Karpas-422 (cell line): ENCODE data around the gene CLMN. TPM values are rescaled to one million over a fixed set of nuclear protein-coding genes. Genes with fewer than 3 reads are reported as not detected.

Experiments
- DNase-seq: peaks from one replicate; pipeline ENCODE4 v3.0.0-alpha.2; 2015
- H2AFZ ChIP-seq: fragments of 200-600 bp; sonication (generic); 2 replicates; pipeline ENCODE4 v1.6.1; 2014; ENCODE audit warnings: antibody characterized with exemption, low read length, mixed read lengths
- H3K27ac ChIP-seq: fragments of 200-600 bp; sonication (generic); 2 replicates; pipeline ENCODE4 v1.5.1; 2014; ENCODE audit warnings: mild to moderate bottlenecking, low read length, moderate library complexity
- H3K27me3 ChIP-seq: fragments of 200-600 bp; sonication (generic); 2 replicates; pipeline ENCODE4 v1.6.1; 2014; ENCODE audit warnings: low read length, mixed read lengths
- H3K36me3 ChIP-seq: fragments of 200-600 bp; sonication (generic); 2 replicates; pipeline ENCODE4 v1.6.1; 2014; ENCODE audit warnings: low read length, mixed read lengths; ENCODE audit not compliant: insufficient read depth
- H3K4me1 ChIP-seq: fragments of 200-600 bp; sonication (generic); 2 replicates; pipeline ENCODE4 v1.6.1; 2014; ENCODE audit warnings: mild to moderate bottlenecking, low read length, mixed read lengths
- H3K4me2 ChIP-seq: fragments of 200-600 bp; sonication (generic); 2 replicates; pipeline ENCODE4 v1.6.1; 2014; ENCODE audit warnings: low read length, low read depth, mild to moderate bottlenecking; ENCODE audit not compliant: poor library complexity, severe bottlenecking
- H3K4me3 ChIP-seq: fragments of 200-600 bp; sonication (generic); 2 replicates; pipeline ENCODE4 v1.5.1; 2014; ENCODE audit warnings: mild to moderate bottlenecking, antibody characterized with exemption, low read length, mixed read lengths
- H3K79me2 ChIP-seq: fragments of 200-600 bp; sonication (generic); 2 replicates; pipeline ENCODE4 v1.6.1; 2014; ENCODE audit warnings: mild to moderate bottlenecking, low read length, mixed read lengths
- H3K9ac ChIP-seq: fragments of 200-600 bp; sonication (generic); 2 replicates; pipeline ENCODE4 v1.6.0; 2014; ENCODE audit warnings: low read length
- H3K9me2 ChIP-seq: fragments of 200-600 bp; sonication (generic), shearing (Covaris generic); replicated peaks from 2 replicates; pipeline ENCODE4 v1.6.0; 2014; ENCODE audit warnings: mild to moderate bottlenecking, low read length, moderate library complexity; ENCODE audit not compliant: insufficient read depth
- H3K9me3 ChIP-seq: fragments of 300-700, 200-600 bp; sonication (generic); 2 replicates; pipeline ENCODE4 v1.6.1; 2014; ENCODE audit warnings: low read length, mixed read lengths
- H4K20me1 ChIP-seq: fragments of 200-600 bp; sonication (generic); 2 replicates; pipeline ENCODE4 v1.6.1; 2014; ENCODE audit warnings: mild to moderate bottlenecking, antibody characterized with exemption, low read length, low read depth; ENCODE audit not compliant: insufficient read depth
- total RNA-seq: library from RNA; depleted of rRNA; stranded (reverse); fragments of >200 nt; shearing (Covaris generic); gene quantifications from 2 replicates; pipeline ENCODE4 v1.2.3, GENCODE V29; 2014; ENCODE audit warnings: low replicate concordance

CLMN gene
- total RNA-seq, 1 experiment from 2014 or later = 56.1 TPM

DNA sequence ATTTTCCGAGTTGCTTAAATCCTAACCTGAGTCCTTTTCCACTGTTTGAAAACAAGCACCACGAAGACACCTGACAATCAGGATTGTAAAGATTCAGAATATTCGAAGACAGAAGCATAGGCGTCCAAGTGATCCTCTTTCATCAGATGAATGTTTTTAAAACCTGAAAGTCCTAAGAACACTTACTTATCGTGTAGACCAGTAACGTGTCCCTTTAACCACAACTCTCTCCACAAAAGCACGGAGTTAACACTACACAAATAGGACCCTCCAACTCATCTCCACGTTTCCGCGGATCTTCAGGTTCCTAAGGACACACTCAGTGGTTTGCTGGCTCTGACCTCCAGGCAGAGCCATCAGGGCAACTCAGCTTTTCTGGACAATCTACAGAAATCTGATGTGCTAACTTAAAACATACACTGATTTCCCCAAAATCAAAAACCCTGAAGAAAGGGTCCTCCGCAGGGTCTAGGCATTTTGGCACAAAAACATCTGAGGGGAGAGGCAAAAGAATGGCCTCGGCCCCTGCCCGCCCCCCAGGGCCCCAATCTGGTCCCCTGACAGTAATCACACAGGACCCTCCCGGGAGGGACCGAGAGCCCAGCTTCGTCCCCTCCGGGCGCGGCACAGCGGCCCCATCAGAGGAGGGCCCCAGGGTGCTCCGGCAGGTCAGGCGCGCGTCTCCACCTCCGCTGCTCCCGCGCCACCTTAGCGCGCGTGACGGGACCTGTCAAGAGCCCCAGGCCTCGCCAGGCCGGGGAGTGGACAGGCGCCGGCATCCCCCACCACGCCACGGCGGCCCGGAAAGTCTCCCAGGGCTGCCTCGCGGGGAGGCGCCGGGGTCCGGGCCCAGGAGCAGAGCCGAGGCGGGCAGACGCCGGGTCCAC lies 163.3 kb downstream of the CLMN start:
- Histone ChIP-seq H3K27ac (peak overlapping the region; percentile 82), H3K36me3 (peaks cover 19% of the 10 kb centered on the region; the same call in 1 of the 2 replicates), H3K4me3 (peak overlapping the region; percentile 79), H3K9me3 (no peaks in the 10 kb centered on the region), H2AFZ (no peak overlapping the region), H3K9me2 (no peaks in the 10 kb centered on the region), H3K4me1 (peaks cover 52% of the 10 kb centered on the region), H3K79me2 (peaks cover 55% of the 10 kb centered on the region), H3K9ac (peak overlapping the region; percentile 79), H4K20me1 (peaks cover 10% of the 10 kb centered on the region; the same call in 1 of the 2 replicates), H3K4me2 (peak overlapping the region; percentile 79), H3K27me3 (no peaks in the 10 kb centered on the region)
- DNase-seq = peak; percentile 79

DNA sequence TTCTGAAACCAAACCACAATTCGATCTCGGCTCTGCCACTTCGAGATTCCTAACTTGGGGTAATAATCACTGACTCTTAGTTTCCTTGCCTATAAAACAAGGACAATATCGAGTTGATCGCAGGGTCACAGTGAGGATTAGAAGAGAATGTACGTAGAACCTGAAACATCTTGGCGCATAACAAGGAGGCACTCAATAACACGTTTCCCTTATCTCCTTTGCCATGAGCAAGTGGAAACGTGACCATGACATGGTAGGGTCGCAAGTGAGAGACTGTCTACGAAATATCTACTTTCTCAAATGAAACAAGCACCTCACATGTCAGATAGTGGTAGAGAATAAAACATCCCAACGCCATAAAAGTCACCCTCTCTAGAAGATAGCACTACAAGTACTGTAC lies 164.7 kb downstream of the CLMN start:
- Histone ChIP-seq H3K9ac (peak overlapping the region; percentile 79), H3K79me2 (peaks cover 68% of the 10 kb centered on the region), H3K36me3 (peaks cover 19% of the 10 kb centered on the region; the same call in 1 of the 2 replicates), H4K20me1 (peaks cover 20% of the 10 kb centered on the region; the same call in 1 of the 2 replicates), H3K4me2 (peak overlapping the region; percentile 79), H3K9me2 (no peaks in the 10 kb centered on the region), H3K9me3 (no peaks in the 10 kb centered on the region), H3K27me3 (no peaks in the 10 kb centered on the region), H3K4me3 (peak overlapping the region; percentile 79), H3K27ac (peak overlapping the region; percentile 82), H2AFZ (no peak overlapping the region), H3K4me1 (peaks cover 64% of the 10 kb centered on the region)
- DNase-seq = no peak

DNA sequence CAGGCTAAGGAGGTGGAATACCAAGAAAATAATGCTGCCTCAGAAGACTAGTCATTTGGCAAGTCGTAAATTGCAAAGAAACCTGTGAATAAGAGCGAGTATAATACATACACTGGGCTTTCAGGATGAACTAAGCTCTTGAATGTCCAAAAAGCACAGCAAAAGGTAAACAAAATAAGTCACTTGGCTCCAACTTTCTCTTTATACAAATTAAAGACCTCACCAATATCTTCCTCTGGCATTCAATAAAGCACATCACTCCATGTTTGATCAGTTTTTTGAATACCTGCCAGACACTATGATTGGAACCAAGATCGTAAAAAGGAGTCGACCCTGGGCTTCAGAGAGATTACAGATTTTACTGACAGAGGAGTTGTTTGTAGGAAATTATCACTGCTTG lies 165.8 kb downstream of the CLMN start:
- Histone ChIP-seq H3K9ac (no peak overlapping the region), H4K20me1 (peaks cover 20% of the 10 kb centered on the region; the same call in 1 of the 2 replicates), H2AFZ (no peak overlapping the region), H3K4me1 (peaks cover 64% of the 10 kb centered on the region), H3K9me2 (no peaks in the 10 kb centered on the region), H3K27ac (peak overlapping the region; percentile 82; the same call in 1 of the 2 replicates), H3K4me3 (no peak overlapping the region), H3K9me3 (no peaks in the 10 kb centered on the region), H3K27me3 (no peaks in the 10 kb centered on the region), H3K4me2 (peak overlapping the region; percentile 79), H3K36me3 (peaks cover 19% of the 10 kb centered on the region; the same call in 1 of the 2 replicates), H3K79me2 (peaks cover 80% of the 10 kb centered on the region)
- DNase-seq = no peak

DNA sequence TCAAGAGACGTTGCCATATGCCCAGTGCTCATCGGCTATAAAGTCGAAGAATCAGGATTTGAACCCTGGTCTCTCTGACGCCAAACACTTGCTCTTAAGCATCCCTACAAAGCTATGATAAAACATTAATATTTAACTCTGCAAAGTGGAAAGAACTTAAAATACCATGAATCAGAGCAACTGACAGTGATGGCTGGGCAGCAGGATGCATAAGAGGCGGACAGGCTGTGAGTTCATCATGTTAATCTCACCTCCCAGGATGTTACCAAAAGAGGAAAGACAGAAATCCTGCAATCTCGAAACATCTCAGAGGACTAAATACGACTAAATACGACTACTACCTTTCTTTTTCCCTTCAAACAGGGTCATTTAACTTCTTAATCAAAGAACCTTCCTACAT lies 168.1 kb downstream of the CLMN start:
- peaks cover 32% of the 10 kb centered on the region; the same call in 1 of the 2 replicates for H3K36me3 ChIP-seq
- H3K9me3 ChIP-seq = no peaks in the 10 kb centered on the region; the same call in 1 of the 2 replicates
- peak overlapping the region; percentile 12; the same call in 1 of the 2 replicates for H3K4me3 ChIP-seq
- H4K20me1 ChIP-seq = peaks cover 24% of the 10 kb centered on the region; the same call in 1 of the 2 replicates
- H3K4me2 ChIP-seq = peak overlapping the region; percentile 45
- peak overlapping the region; percentile 44 for H3K27ac ChIP-seq
- peaks cover 100% of the 10 kb centered on the region for H3K79me2 ChIP-seq
- DNase-seq = no peak
- H3K9ac ChIP-seq = no peak overlapping the region
- H2AFZ ChIP-seq = no peak overlapping the region
- no peaks in the 10 kb centered on the region for H3K27me3 ChIP-seq
- H3K9me2 ChIP-seq = no peaks in the 10 kb centered on the region
- H3K4me1 ChIP-seq = peaks cover 57% of the 10 kb centered on the region

DNA sequence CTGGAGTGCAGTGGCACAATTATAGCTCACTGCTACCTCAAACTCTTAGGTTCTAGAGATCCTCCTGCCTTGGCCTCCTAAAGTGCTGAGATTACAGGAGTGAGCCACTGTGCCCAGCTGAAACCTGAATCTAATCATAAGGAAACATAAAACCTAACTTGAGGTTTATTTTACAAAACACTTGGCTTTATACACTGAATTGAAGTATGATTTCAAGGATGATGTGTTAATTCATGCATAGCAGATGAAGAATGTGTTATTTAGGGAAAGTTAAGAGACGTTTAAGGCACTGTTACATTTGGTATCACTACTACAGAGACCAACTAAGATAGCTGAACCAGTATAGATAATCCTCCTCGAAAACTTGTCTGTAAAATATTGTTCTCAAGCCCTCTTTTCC lies 168.8 kb downstream of the CLMN start:
- 0 out of 2 replicates have a peak overlapping the region, but pooled peaks have one; percentile 1 for H3K9ac ChIP-seq
- peak overlapping the region; percentile 44 for H3K27ac ChIP-seq
- H3K9me3 ChIP-seq = no peaks in the 10 kb centered on the region; the same call in 1 of the 2 replicates
- H2AFZ ChIP-seq = no peak overlapping the region
- H3K4me2 ChIP-seq = peak overlapping the region; percentile 45
- no peaks in the 10 kb centered on the region for H3K9me2 ChIP-seq
- peaks cover 35% of the 10 kb centered on the region; the same call in 1 of the 2 replicates for H3K36me3 ChIP-seq
- DNase-seq = no peak
- H3K27me3 ChIP-seq = no peaks in the 10 kb centered on the region
- H3K79me2 ChIP-seq = peaks cover 100% of the 10 kb centered on the region
- H3K4me1 ChIP-seq = peaks cover 56% of the 10 kb centered on the region
- H4K20me1 ChIP-seq = peaks cover 25% of the 10 kb centered on the region; the same call in 1 of the 2 replicates
- H3K4me3 ChIP-seq = 0 out of 2 replicates have a peak overlapping the region, but pooled peaks have one; percentile 2

DNA sequence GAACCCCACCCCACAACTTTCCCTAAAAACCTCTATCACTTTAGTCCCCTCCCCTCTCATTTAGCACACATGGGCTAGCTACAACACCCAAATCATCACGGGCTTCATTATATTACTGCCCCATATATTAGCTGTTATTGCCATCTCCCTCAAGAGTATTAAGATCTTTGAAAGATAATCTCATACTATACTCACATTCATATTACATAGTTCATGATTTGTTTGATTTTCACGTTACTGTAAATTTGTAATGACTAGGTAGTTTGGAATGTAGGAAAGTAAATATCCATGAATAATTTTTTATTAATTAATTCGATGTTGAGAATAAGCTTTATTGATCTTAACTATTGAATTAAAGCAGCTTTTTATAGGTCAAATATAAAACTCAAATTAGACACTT lies 170.3 kb downstream of the CLMN start:
- Histone ChIP-seq H2AFZ (no peak overlapping the region), H3K9me3 (no peaks in the 10 kb centered on the region; the same call in 1 of the 2 replicates), H3K36me3 (peaks cover 32% of the 10 kb centered on the region; the same call in 1 of the 2 replicates), H3K79me2 (peaks cover 100% of the 10 kb centered on the region), H3K27me3 (no peaks in the 10 kb centered on the region), H3K4me3 (no peak overlapping the region), H3K9ac (no peak overlapping the region), H3K9me2 (no peaks in the 10 kb centered on the region), H4K20me1 (peaks cover 26% of the 10 kb centered on the region; the same call in 1 of the 2 replicates), H3K27ac (no peak overlapping the region), H3K4me2 (no peak overlapping the region), H3K4me1 (peaks cover 48% of the 10 kb centered on the region)
- DNase-seq = no peak

DNA sequence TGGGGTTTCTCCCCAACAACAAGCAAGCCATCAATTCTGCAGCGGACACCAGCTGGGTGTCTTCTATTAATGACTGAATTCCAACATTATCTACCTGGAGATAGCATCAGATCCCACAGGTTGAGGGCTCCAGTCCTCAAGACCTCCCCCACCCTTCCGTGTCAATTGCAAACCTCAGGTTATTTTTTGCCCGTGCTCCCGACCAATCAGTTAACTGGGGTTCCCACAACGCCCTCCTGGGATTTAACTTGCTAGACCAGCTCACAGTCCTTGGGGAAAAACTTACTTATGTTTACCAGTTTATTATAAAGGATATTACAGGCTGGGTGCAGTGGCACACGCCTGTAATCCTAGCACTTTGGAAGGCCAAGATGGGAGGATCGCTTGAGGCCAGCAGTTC lies 172.1 kb downstream of the CLMN start:
- Histone ChIP-seq H2AFZ (no peak overlapping the region), H3K9ac (no peak overlapping the region), H3K36me3 (peaks cover 18% of the 10 kb centered on the region; the same call in 1 of the 2 replicates), H3K79me2 (peaks cover 100% of the 10 kb centered on the region), H3K4me1 (peaks cover 49% of the 10 kb centered on the region), H3K27me3 (no peaks in the 10 kb centered on the region), H3K9me2 (no peaks in the 10 kb centered on the region), H4K20me1 (peaks cover 29% of the 10 kb centered on the region; the same call in 1 of the 2 replicates), H3K27ac (no peak overlapping the region), H3K9me3 (no peaks in the 10 kb centered on the region; the same call in 1 of the 2 replicates), H3K4me2 (no peak overlapping the region), H3K4me3 (no peak overlapping the region)
- DNase-seq = no peak
